K562 (cell line): ENCODE results near the gene MAPK1IP1L. TPM values are rescaled to one million over a fixed set of nuclear protein-coding genes. Genes with fewer than 3 reads are reported as not detected.

ENCODE experiments used
- ETV5 ChIP-seq: sonication (generic); formaldehyde crosslinking; IDR thresholded peaks from 2 replicates; pipeline ENCODE4 v1.4.0; 2020; ENCODE audit warnings: low read depth, mild to moderate bottlenecking, missing genetic modification reagents
- GABPA ChIP-seq: fragments of 200-800 bp; sonication (Bioruptor generic); conservative IDR thresholded peaks from 2 replicates; pipeline ENCODE4 v1.6.1; 2016; ENCODE audit warnings: low read depth, missing genetic modification characterization, missing compliant biosample characterization
- HOMEZ ChIP-seq: fragments of 250-450 bp; sonication (Bioruptor Pico); IDR thresholded peaks from 2 replicates; pipeline ENCODE4 v1.4.0; 2020; ENCODE audit warnings: mild to moderate bottlenecking, moderate library complexity
- MBD1 ChIP-seq: fragments of 250-450 bp; sonication (Bioruptor Pico); IDR thresholded peaks from 2 replicates; pipeline ENCODE4 v1.8.0; 2022; ENCODE audit warnings: inconsistent platforms
- NR4A1 ChIP-seq, 2 experiments: fragments of 250-450 bp in 1 of 2; fragments of 450-650 bp in 1 of 2; sonication (Bioruptor Pico) in 1 of 2; IDR thresholded peaks; 2 replicates each; pipeline versions ENCODE4 v1.4.0 to v1.6.1; 2016 to 2020; ENCODE audit warnings: mild to moderate bottlenecking in 2 of 2, missing compliant biosample characterization in 1 of 2, missing genetic modification characterization in 1 of 2, moderate library complexity in 1 of 2
- POLR3A ChIP-seq: IDR thresholded peaks from 2 replicates; pipeline ENCODE4 v1.6.1; 2011; ENCODE audit warnings: borderline replicate concordance, mild to moderate bottlenecking, moderate library complexity; ENCODE audit not compliant: insufficient read length, insufficient read depth; ENCODE audit errors: extremely low read depth
- TAF9B ChIP-seq: fragments of 450-650 bp; IDR thresholded peaks from 2 replicates; pipeline ENCODE4 v1.6.1; 2018; ENCODE audit warnings: mild to moderate bottlenecking; ENCODE audit not compliant: partially characterized antibody
- TCF7L2 ChIP-seq: fragments of 150-350 bp; IDR thresholded peaks from 2 replicates; pipeline ENCODE4 v1.6.1; 2016; ENCODE audit warnings: low read depth, mild to moderate bottlenecking, low read length, moderate library complexity
- TFAM ChIP-seq: fragments of 250-450 bp; sonication (Bioruptor Pico); conservative IDR thresholded peaks from 2 replicates; pipeline ENCODE4 v1.5.0; 2021; ENCODE audit warnings: mild to moderate bottlenecking, moderate library complexity
- TFAP4 ChIP-seq: sonication (generic); formaldehyde crosslinking; IDR thresholded peaks from 2 replicates; pipeline ENCODE4 v1.8.0; 2022; ENCODE audit warnings: missing genetic modification reagents, mild to moderate bottlenecking, moderate library complexity, borderline replicate concordance
- ZBTB34 ChIP-seq: fragments of 250-450 bp; sonication (Bioruptor Pico); IDR thresholded peaks from 2 replicates; pipeline ENCODE4 v1.8.0; 2021; ENCODE audit warnings: mild to moderate bottlenecking, moderate library complexity
- ZNF41 ChIP-seq: fragments of 250-450 bp; sonication (Bioruptor Pico); conservative IDR thresholded peaks from 2 replicates; pipeline ENCODE4 v1.4.0; 2020; ENCODE audit warnings: mild to moderate bottlenecking
- ZNF766 ChIP-seq: fragments of 200-800 bp; sonication (Bioruptor generic); conservative IDR thresholded peaks from 2 replicates; pipeline ENCODE4 v1.6.1; 2016; ENCODE audit warnings: missing genetic modification characterization, missing compliant biosample characterization
- polyA plus RNA-seq, 8 experiments: library from polyadenylated mRNA; depleted of rRNA in 4 of 8; stranded (reverse) in 5 of 8; unstranded in 3 of 8; fragments of >200 nt; fragmentation: Nextera tagmentation in 2 of 8; fragmentation: Illumina TruSeq in 1 of 8; extraction: Ambion mirVana in 2 of 8; extraction: Trizol in 1 of 8; gene quantifications; 2 replicates each; pipeline versions ENCODE4 v1.2.1 to v1.2.3, GENCODE V29; 2011 to 2014; ENCODE audit warnings: inconsistent platforms in 1 of 8, missing spikeins in 1 of 8
- total RNA-seq, 7 experiments: library from RNA; depleted of rRNA in 6 of 7; stranded (reverse); fragments of >200 nt in 6 of 7; fragmentation: Illumina TruSeq in 2 of 7; extraction: Trizol in 2 of 7; gene quantifications; 2 replicates each; pipeline versions ENCODE4 v1.2.1 to v1.2.3, GENCODE V29; 2011 to 2021; ENCODE audit warnings: low replicate concordance in 1 of 7

MAPK1IP1L gene
- total and polyA plus RNA-seq, 9 of the 15 experiments (the other 6 are each of a cell fraction or from before 2014, with no cell fraction given), result 32.7 to 99.4 (median 49.8) TPM

- TF ChIP-seq GABPA (0 out of 2 replicates have a peak, but pooled peaks have one; percentile 26), NR4A1 (CRISPR knock-in tag; IDR thresholded peaks at IDR 0.05) (no peak; the same call in 1 of the 2 replicates), NR4A1 (tag; IDR thresholded peaks at IDR 0.05) (peak; percentile 82), HOMEZ (CRISPR knock-in tag) (peak; percentile 75; the same call in 1 of the 2 replicates), ZNF41 (peak; percentile 62; the same call in 1 of the 2 replicates), TAF9B (peak; percentile 44), TCF7L2 (no peak), POLR3A (no peak), MBD1 (CRISPR knock-in tag) (no peak), ETV5 (CRISPR knock-in tag) (no peak), TFAM (no peak), ZBTB34 (CRISPR knock-in tag) (peak; percentile 15; the same call in 1 of the 2 replicates), TFAP4 (CRISPR knock-in tag) (peak; percentile 58; the same call in 1 of the 2 replicates), ZNF766 (CRISPR knock-in tag) (peak; percentile 40; the same call in 1 of the 2 replicates)
Observed at GRCh38 chr14:55107766-55108554, 56.5 kb downstream of the MAPK1IP1L start (continued).
